Heart left ventricle (tissue), 16 donors: ENCODE results near the gene OMG. TPM values are rescaled to one million over a fixed set of nuclear protein-coding genes. Genes with fewer than 3 reads are reported as not detected.

Experiments
- ATAC-seq, 4 donors: fragments of 200-7000 bp; cut with Tn5 transposase; one replicate each; pipeline ENCODE4 v1.9.1; 2020 to 2022; ENCODE audit warnings: moderate library complexity in 4 of 4, mild to moderate bottlenecking in 3 of 4, moderate number of reproducible peaks in 1 of 4
- DNase-seq, 5 donors: peaks; one replicate each; pipeline ENCODE4 v3.0.0-alpha.2; 2020
- H3K27ac ChIP-seq, 12 donors: fragments of 200-600 bp; sonication (generic) in 4 of 12; one replicate each; pipeline versions ENCODE4 v1.5.0 to v1.8.0; 2016 to 2022; ENCODE audit warnings: mild to moderate bottlenecking in 2 of 12
- H3K27me3 ChIP-seq, 9 donors: fragments of 200-600 bp; sonication (generic) in 2 of 9; one replicate each; pipeline versions ENCODE4 v1.5.1 to v1.8.0; 2016 to 2022; ENCODE audit warnings: mild to moderate bottlenecking in 3 of 9
- H3K36me3 ChIP-seq, 9 donors: fragments of 200-600 bp; sonication (generic) in 2 of 9; one replicate each; pipeline versions ENCODE4 v1.5.0 to v1.8.0; 2018 to 2022; ENCODE audit warnings: mild to moderate bottlenecking in 2 of 9
- H3K4me1 ChIP-seq, 12 donors: fragments of 200-600 bp; sonication (generic) in 4 of 12; one replicate each; pipeline versions ENCODE4 v1.5.0 to v1.8.0; 2016 to 2022; ENCODE audit warnings: mild to moderate bottlenecking in 3 of 12
- H3K4me3 ChIP-seq, 12 donors: fragments of 200-600 bp; sonication (generic) in 4 of 12; one replicate each; pipeline versions ENCODE4 v1.5.0 to v1.8.0; 2017 to 2022; ENCODE audit warnings: mild to moderate bottlenecking in 9 of 12, moderate library complexity in 4 of 12
- H3K9me3 ChIP-seq, 12 donors: fragments of 200-600 bp; sonication (generic) in 4 of 12; one replicate each; pipeline versions ENCODE4 v1.5.0 to v1.8.0; 2016 to 2022; ENCODE audit warnings: mild to moderate bottlenecking in 1 of 12
- CTCF ChIP-seq, 12 donors: fragments of 200-600 bp; sonication (generic) in 4 of 12; IDR thresholded peaks; one replicate each; pipeline versions ENCODE4 v1.5.0 to v1.8.0; 2018 to 2022; ENCODE audit warnings: antibody characterized with exemption in 12 of 12, mild to moderate bottlenecking in 5 of 12
- POLR2A ChIP-seq, 2 donors: fragments of 450-650 bp; IDR thresholded peaks; one replicate each; pipeline ENCODE4 v1.6.1; 2017; ENCODE audit warnings: antibody characterized with exemption in 2 of 2, mild to moderate bottlenecking in 2 of 2, moderate library complexity in 2 of 2
- WGBS, 4 donors: extraction: QIAGEN DNeasy Blood & Tissue Kit in 2 of 4; methylation state at CpG; one replicate each; pipeline versions ENCODE4 v1.1.5 to v1.1.7; 2013 to 2018; 5-methylcytosine and 5-hydroxymethylcytosine counted together
- intact Hi-C, 10 donors: fragments of 100-400 bp; cut with DNase I; formaldehyde crosslinking; loops; one replicate each; pipeline versions ENCODE4 v1.11.1 to v1.14.2; 2022
- polyA plus RNA-seq, 2 donors: library from polyadenylated mRNA; stranded (reverse); fragments of 200-250 nt; gene quantifications; one replicate each; pipeline ENCODE4 v1.2.3, GENCODE V29; 2013
- total RNA-seq, 9 donors: library from RNA; depleted of rRNA in 2 of 9; stranded (reverse); fragments of >200 nt in 2 of 9; fragmentation: NEBNext Ultra II Directional in 3 of 9; extraction: Animal tissue kit (Norgen Biotek cat#: 25700) in 3 of 9; gene quantifications; one replicate each; pipeline versions ENCODE4 v1.1.0 to v1.2.4, GENCODE V29; 2016 to 2023
- donor health status: ischemic (EF 13 %, LVEDD 7.1; RV severe dilation, severe dysfunction).
- donor health status: healthy with polysubstance abuse.
- donor health status: DM: no; HTN: yes; CAD: no.
- donor health status: DM: no; HTN: no; CAD: no.
- donor health status: ischemic (EF 25% LVEDD 6.9; RV normal size, moderate dysfunction).
- donor health status: ischemic (EF 25% LVEDD 5.7; RV mildly dilated, moderate dysfunction).
- donor health status: healthy.
- donor health status: DM: yes; HTN: yes; CAD: no.
- donor health status: ischemic (EF 35%, LVEDD 5.7; RV mildly dilated, moderate dysfunction).
- donor health status: nonischemic (EF 11% LVEDD 7.7; RV severe dilation, severe dysfunction).
- donor health status: DM: yes; HTN: yes; CAD: no.
- donor health status: PGD.
- donor health status: ischemic (EF 29% LVEDD 5.4; RV normal size, mild dysfunction).
- donor health status: nonischemic (EF 23%, LVEDD 6.1; RV moderate dilation, normal function).

The OMG gene
- total and polyA plus RNA-seq, 11 donors: 0.14 to 2.2 (median 0.56) TPM; not detected in 6

GRCh38 chr17:31321481-31321880 lies 24.4 kb upstream of the OMG start, which contains the start of gene EVI2A:
Gene EVI2A, minus strand, starts transcription at chr17:31321622. Its CDS starts 2,609 bp downstream, at chr17:31319013.
- 66 to 77% (median 74%) methylated on average over 3 of the region's 3 CpGs for WGBS, 4 donors
- Histone ChIP-seq H3K27me3 (no peaks in the 10 kb centered on the region), H3K27ac (peak within 1 kb of the TSS in 4 of 12 donors; percentile 20 to 86 (median 40)), H3K36me3 (peaks cover 0 to 16% (median 9%) of the 10 kb centered on the region in 9 donors), H3K4me3 (peak within 1 kb of the TSS in 8 of 12 donors; percentile 2 to 60 (median 23)), H3K9me3 (no peaks in the 10 kb centered on the region), H3K4me1 (peaks cover 0 to 35% (median 6%) of the 10 kb centered on the region in 12 donors)
- no peak for TF ChIP-seq POLR2A (IDR thresholded peaks at IDR 0.05)
- TF ChIP-seq CTCF (IDR thresholded peaks at IDR 0.05): no peak
- DNase-seq (peak in 3 of 5 donors; percentile 15 to 38 (median 31)), ATAC-seq (peak; percentile 12 to 67 (median 54))
- intact Hi-C loops: no loop called here

- TF ChIP-seq POLR2A (IDR thresholded peaks at IDR 0.05) (no peak), CTCF (IDR thresholded peaks at IDR 0.05) (no peak)
- Histone ChIP-seq H3K27ac (peak overlapping the region in 4 of 12 donors; percentile 20 to 86 (median 40)), H3K9me3 (no peaks in the 10 kb centered on the region), H3K36me3 (peaks cover 0 to 9% (median 3%) of the 10 kb centered on the region in 9 donors), H3K27me3 (no peaks in the 10 kb centered on the region), H3K4me1 (peaks cover 0 to 42% (median 6%) of the 10 kb centered on the region in 12 donors), H3K4me3 (peak overlapping the region in 8 of 12 donors; percentile 2 to 60 (median 23))
- intact Hi-C loops: no loop called here
- WGBS, 4 donors: 52 to 67% (median 58%) methylated on average over 1 of the region's 1 CpG
- DNase-seq (no peak), ATAC-seq (no peak)
These were observed 23.8 kb upstream of the OMG start for GRCh38 chr17:31320791-31321190.

- peak overlapping the region in 6 of 12 donors; percentile 20 to 60 (median 34) for H3K4me3 ChIP-seq
- peak overlapping the region in 2 of 12 donors; percentile 38 to 86 for H3K27ac ChIP-seq
- WGBS, 4 donors: 86 to 92% (median 88%) methylated on average over 2 of the region's 2 CpGs
These were observed 23.2 kb upstream of the OMG start for GRCh38 chr17:31320241-31320640.

More at GRCh38 chr17:31320241-31320640, 23.2 kb upstream of the OMG start:
- H3K4me1 ChIP-seq: peaks cover 0 to 47% (median 6%) of the 10 kb centered on the region in 12 donors
- H3K36me3 ChIP-seq: peaks cover 0 to 7% (median 0%) of the 10 kb centered on the region in 9 donors
- intact Hi-C loops: no loop called here
- no peaks in the 10 kb centered on the region for H3K9me3 ChIP-seq
- no peaks in the 10 kb centered on the region for H3K27me3 ChIP-seq
- TF ChIP-seq CTCF (IDR thresholded peaks at IDR 0.05) (no peak), POLR2A (IDR thresholded peaks at IDR 0.05) (no peak)
- ATAC-seq: no peak
- DNase-seq: no peak
